Measurements from ENCODE around the gene CCNA1. TPM values are rescaled to one million over a fixed set of nuclear protein-coding genes. Genes with fewer than 3 reads are reported as not detected.

The CCNA1 gene
- 0.81 TPM for total RNA-seq

- DNase-seq (ENCODE audit: low read depth in 2 of 3, low spot score in 2 of 3): no peak
These were observed at the start of gene CCNA1 for GRCh38 chr13:36432106-36432544. Gene CCNA1, plus strand, starts transcription at chr13:36432495. Its CDS starts 562 bp downstream, at chr13:36433057.

- DNase-seq (ENCODE audit: low read depth in 2 of 3, low spot score in 2 of 3): no peak
These were observed 46.8 kb upstream of the CCNA1 start for GRCh38 chr13:36385489-36385888.

GRCh38 chr13:36395280-36395679 is 37.0 kb upstream of the CCNA1 start:
- peak in 2 of 3 donors; percentile 25 to 62 for DNase-seq (ENCODE audit: low read depth in 2 of 3, low spot score in 2 of 3)

- DNase-seq (ENCODE audit: low read depth in 2 of 3, low spot score in 2 of 3): no peak
These were observed 27.1 kb upstream of the CCNA1 start for GRCh38 chr13:36405151-36405550.

DNA sequence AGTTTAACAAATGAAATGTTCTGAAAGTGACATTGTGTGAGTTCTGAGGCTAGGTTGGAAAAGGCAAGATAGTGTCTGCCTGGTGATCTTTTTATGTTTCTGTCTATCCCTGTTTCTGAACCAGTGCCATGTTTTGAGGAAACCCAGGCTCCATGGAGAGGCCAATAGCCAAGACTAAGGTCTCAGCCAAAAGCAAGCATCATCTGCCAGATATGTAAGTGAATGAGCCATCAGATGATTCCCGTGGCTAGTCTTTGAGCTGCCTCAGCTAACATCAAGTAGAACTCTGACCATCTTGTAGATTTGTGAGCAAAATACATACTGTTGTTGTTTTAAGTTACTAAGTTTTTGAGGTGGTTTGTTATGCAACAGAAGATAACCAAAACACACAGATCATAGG is 19.6 kb upstream of the CCNA1 start:
- DNase-seq (ENCODE audit: low read depth in 2 of 3, low spot score in 2 of 3): no peak

- no peak for DNase-seq (ENCODE audit: low read depth in 2 of 3, low spot score in 2 of 3)
These were observed 19.1 kb upstream of the CCNA1 start for GRCh38 chr13:36413161-36413560.

DNA sequence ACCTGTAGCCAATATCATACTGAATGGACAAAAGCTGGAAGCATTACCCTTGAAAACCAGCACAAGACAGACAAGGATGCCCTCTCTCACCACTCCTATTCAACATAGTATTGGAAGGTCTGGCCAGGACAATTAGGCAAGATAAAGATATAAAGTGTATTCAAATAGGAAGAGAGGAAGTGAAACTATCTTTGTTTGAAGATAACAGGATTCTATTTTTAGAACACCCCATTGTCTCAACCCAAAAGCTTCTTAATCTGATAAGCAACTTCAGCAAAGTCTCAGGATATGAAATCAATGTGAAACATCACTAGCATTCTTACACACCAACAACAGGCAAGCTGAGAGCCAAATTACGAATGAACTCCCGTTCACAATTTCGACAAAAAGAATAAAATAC is 17.8 kb upstream of the CCNA1 start:
- no peak for DNase-seq (ENCODE audit: low read depth in 2 of 3, low spot score in 2 of 3)

DNA sequence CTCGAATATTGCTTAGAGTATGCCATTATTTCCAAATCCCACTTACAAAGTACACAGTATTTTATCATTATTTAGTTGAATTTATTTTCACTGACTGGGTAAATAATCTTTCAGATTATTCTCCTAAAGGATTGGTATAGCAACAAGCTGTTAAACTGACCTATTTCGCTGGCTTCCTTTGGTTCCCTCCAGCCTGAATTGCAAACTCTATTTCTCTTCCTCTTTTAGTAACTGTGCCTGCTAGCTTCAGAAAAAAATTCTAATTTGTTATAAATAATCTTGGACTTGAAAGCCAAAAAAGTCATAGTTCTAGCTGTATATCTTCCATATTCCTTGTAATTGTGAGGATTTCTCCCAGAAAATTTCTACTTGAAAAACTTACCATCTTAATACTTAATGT is 15.0 kb upstream of the CCNA1 start:
- DNase-seq (ENCODE audit: low read depth in 2 of 3, low spot score in 2 of 3): peak in 1 of 3 donors; percentile 31

GRCh38 chr13:36418022-36418805 is 14.1 kb upstream of the CCNA1 start:
- peak in 2 of 3 donors; percentile 68 to 74 for DNase-seq (ENCODE audit: low read depth in 2 of 3, low spot score in 2 of 3)

DNA sequence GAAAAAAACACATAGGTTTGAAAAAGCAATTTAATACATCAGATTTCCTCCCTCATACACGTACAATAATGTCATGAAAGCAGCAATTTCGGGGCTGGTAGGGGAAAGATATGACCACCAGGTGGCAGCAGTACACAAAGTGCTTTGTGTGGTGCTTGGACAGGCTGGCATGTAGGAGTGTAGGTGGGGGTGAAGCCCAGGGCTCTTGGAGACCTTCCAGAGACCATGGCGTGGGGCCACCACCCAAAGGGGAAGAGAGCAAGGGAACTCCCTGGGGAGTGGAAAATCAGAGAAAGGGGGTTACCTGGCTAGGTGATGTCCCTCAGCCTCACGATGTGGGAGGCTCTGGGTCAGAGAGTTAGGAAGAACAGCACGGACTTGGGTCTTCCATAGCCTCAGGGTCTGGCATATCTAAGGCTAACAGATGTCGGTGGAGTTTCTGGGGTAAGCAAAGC is 11.8 kb upstream of the CCNA1 start:
- peak; percentile 11 to 94 (median 83) for DNase-seq (ENCODE audit: low read depth in 2 of 3, low spot score in 2 of 3)

- peak in 1 of 3 donors; percentile 53 for DNase-seq (ENCODE audit: low read depth in 2 of 3, low spot score in 2 of 3)
These were observed 10.8 kb upstream of the CCNA1 start for GRCh38 chr13:36421447-36421846.

- DNase-seq (ENCODE audit: low read depth in 2 of 3, low spot score in 2 of 3): no peak
These were observed 4.2 kb upstream of the CCNA1 start for GRCh38 chr13:36428086-36428485.

GRCh38 chr13:36430247-36431203 is 1.8 kb upstream of the CCNA1 start:
- DNase-seq (ENCODE audit: low read depth in 2 of 3, low spot score in 2 of 3): peak in 1 of 3 donors; percentile 27

DNA sequence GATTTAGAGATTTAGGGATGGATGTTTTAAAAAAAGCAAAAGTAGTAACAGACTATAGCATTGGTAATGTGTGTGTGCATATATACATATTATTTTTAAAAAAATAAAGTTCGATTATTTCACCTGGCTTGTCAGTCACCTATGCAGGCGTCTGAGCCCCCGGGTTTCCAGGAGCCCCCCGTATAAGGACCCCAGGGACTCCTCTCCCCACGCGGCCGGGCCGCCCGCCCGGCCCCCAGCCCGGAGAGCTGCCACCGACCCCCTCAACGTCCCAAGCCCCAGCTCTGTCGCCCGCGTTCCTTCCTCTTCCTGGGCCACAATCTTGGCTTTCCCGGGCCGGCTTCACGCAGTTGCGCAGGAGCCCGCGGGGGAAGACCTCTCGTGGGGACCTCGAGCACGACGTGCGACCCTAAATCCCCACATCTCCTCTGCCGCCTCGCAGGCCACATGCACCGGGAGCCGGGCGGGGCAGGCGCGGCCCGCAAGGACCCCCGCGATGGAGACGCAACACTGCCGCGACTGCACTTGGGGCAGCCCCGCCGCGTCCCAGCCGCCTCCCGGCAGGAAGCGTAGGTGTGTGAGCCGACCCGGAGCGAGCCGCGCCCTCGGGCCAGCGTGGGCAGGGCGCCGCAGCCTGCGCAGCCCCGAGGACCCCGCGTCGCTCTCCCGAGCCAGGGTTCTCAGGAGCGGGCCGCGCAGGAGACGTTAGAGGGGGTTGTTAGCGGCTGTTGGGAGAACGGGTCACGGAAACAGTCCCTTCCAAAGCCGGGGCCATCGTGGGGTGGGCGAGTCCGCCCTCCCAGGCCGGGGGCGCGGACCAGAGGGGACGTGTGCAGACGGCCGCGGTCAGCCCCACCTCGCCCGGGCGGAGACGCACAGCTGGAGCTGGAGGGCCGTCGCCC is 840 bp upstream of the CCNA1 start:
- DNase-seq (ENCODE audit: low read depth in 2 of 3, low spot score in 2 of 3): no peak

- DNase-seq (ENCODE audit: low read depth in 2 of 3, low spot score in 2 of 3): peak in 1 of 3 donors; percentile 59
These were observed 4.5 kb downstream of the CCNA1 start for GRCh38 chr13:36436811-36437210.

- DNase-seq (ENCODE audit: low read depth in 2 of 3, low spot score in 2 of 3): no peak
These were observed 6.5 kb downstream of the CCNA1 start for GRCh38 chr13:36438594-36439483.

GRCh38 chr13:36445278-36445677 is 13.0 kb downstream of the CCNA1 start:
- no peak for DNase-seq (ENCODE audit: low read depth in 2 of 3, low spot score in 2 of 3)

DNA sequence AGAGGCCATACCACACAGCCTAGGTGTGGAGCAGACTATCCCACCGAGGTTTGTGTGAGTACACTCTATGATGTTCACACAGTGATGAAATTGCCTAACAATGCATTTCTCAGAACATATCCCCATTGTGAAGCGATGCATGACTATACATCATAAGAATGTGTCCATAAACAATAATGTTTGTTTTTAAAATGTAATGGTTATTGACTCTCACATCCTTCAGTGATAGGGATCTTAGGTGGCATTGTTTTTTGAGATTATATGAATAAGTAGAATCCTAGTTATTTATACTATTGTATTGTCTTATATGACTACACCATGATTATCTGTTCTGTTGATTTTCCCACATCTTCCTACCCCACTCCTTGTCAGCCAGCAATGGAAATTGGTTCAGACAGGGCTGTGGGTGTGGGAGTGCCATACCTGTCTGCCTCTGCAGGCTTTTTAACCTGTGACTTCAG is 13.6 kb downstream of the CCNA1 start:
- no peak for DNase-seq (ENCODE audit: low read depth in 2 of 3, low spot score in 2 of 3)

- DNase-seq (ENCODE audit: low read depth in 2 of 3, low spot score in 2 of 3): no peak
These were observed 15.2 kb downstream of the CCNA1 start for GRCh38 chr13:36447501-36447900.

Data from hematopoietic multipotent progenitor cell (in vitro differentiated cells).